ENCODE measurements around the gene ELFN2.

ELFN2 gene

DNA sequence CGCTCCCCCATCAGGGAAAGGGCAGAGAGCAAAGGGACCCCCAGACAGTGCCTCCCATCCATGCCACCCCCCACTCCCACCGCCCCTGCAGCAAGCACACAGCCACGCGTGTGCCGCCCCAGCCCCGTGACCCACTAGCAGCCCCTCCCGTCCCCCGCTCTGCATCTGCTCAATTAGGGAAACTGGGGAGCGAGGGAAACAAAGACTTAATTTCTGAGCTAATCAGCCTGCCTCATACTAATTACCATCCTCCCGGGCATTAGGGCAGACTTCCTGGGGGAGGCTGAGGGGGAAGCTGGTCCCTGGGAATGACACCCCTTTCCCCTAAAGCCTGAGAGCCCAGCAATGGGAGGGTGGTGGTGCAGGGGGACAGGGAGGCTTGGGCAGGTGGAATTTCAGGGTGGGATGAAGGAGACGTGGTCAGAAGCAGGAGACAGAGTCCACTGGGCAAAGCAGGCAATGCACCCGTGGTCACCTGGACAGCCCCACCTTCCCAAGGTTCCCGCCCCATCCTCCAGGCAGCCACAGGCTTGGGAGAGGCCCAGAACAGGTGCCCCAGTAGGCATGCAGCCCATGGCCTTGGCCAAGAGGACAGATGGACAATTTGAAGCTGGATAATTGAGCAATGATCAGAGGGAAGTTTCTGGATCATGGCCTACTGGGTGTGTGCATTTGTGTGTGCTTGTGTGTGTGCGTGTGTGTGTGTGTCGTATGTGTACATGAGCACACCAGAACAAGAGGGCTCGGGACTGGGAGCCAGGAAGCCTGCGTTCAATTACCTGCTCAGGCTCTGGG lies 20.6 kb downstream of the ELFN2 start:
- Histone ChIP-seq H3K9me3 (replicated peaks; ENCODE audit: insufficient read depth, low read length) (no peaks in the 10 kb centered on the region), H3K4me1 (ENCODE audit: low read length) (no peaks in the 10 kb centered on the region), H2AFZ (ENCODE audit: low read length) (no peak overlapping the region), H3K4me2 (ENCODE audit: low read depth, low read length) (no peak overlapping the region), H3K27ac (ENCODE audit: low read length) (no peak overlapping the region), H3K9ac (ENCODE audit: low read length) (no peak overlapping the region), H3K27me3 (replicated peaks; ENCODE audit: insufficient read depth, low read length) (peaks cover 98% of the 10 kb centered on the region), H3K9me2 (replicated peaks; ENCODE audit: insufficient read depth, low read length) (no peaks in the 10 kb centered on the region), H3F3A (ENCODE audit: insufficient read depth, low read length) (no peaks in the 10 kb centered on the region), H4K20me1 (ENCODE audit: insufficient read depth, low read length) (no peaks in the 10 kb centered on the region), H3K79me2 (ENCODE audit: low read length) (no peaks in the 10 kb centered on the region), H3K4me3 (ENCODE audit: low read length) (no peak overlapping the region), H3K36me3 (replicated peaks; ENCODE audit: insufficient read depth, low read length) (no peaks in the 10 kb centered on the region)
- TF ChIP-seq, protein P1, sequence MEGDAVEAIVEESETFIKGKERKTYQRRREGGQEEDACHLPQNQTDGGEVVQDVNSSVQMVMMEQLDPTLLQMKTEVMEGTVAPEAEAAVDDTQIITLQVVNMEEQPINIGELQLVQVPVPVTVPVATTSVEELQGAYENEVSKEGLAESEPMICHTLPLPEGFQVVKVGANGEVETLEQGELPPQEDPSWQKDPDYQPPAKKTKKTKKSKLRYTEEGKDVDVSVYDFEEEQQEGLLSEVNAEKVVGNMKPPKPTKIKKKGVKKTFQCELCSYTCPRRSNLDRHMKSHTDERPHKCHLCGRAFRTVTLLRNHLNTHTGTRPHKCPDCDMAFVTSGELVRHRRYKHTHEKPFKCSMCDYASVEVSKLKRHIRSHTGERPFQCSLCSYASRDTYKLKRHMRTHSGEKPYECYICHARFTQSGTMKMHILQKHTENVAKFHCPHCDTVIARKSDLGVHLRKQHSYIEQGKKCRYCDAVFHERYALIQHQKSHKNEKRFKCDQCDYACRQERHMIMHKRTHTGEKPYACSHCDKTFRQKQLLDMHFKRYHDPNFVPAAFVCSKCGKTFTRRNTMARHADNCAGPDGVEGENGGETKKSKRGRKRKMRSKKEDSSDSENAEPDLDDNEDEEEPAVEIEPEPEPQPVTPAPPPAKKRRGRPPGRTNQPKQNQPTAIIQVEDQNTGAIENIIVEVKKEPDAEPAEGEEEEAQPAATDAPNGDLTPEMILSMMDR (IDR thresholded peaks at IDR 0.05; ENCODE audit: low read length): no peak
- TF ChIP-seq EZH2phosphoT487 (IDR thresholded peaks at IDR 0.05; ENCODE audit: low read length) (no peak), EZH2 (optimal IDR thresholded peaks at IDR 0.05; ENCODE audit: low read depth, low read length) (no peak)
- DNase-seq: no peak

DNA sequence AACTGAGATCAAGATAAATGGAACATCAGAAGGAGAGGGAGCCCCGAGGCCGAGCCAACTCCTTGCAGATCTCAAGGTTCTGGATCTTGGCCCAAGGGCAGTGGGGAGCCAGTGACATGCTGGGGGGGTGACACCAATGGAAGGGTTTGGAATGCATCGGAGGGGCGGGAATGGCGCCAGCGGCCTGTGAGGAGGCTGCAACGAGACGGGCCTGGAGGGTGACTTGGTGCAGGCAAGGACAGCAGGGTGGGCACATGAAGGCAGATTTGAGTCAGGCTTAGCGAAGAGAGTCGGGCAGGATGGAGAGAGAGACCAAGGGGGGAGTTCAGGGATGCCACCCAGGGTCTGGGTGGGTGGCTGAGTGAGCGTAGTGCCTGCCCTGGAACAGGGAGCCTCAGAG lies 23.2 kb downstream of the ELFN2 start:
- Histone ChIP-seq H3K27ac (ENCODE audit: low read length) (no peak overlapping the region), H4K20me1 (ENCODE audit: insufficient read depth, low read length) (no peaks in the 10 kb centered on the region), H3K27me3 (replicated peaks; ENCODE audit: insufficient read depth, low read length) (peaks cover 87% of the 10 kb centered on the region), H3K79me2 (ENCODE audit: low read length) (no peaks in the 10 kb centered on the region), H3K4me3 (ENCODE audit: low read length) (no peak overlapping the region), H3K9ac (ENCODE audit: low read length) (no peak overlapping the region), H2AFZ (ENCODE audit: low read length) (no peak overlapping the region), H3K4me2 (ENCODE audit: low read depth, low read length) (no peak overlapping the region), H3F3A (ENCODE audit: insufficient read depth, low read length) (no peaks in the 10 kb centered on the region), H3K36me3 (replicated peaks; ENCODE audit: insufficient read depth, low read length) (no peaks in the 10 kb centered on the region), H3K9me2 (replicated peaks; ENCODE audit: insufficient read depth, low read length) (no peaks in the 10 kb centered on the region), H3K4me1 (ENCODE audit: low read length) (no peaks in the 10 kb centered on the region), H3K9me3 (replicated peaks; ENCODE audit: insufficient read depth, low read length) (no peaks in the 10 kb centered on the region)
- DNase-seq: no peak
- TF ChIP-seq EZH2phosphoT487 (IDR thresholded peaks at IDR 0.05; ENCODE audit: low read length): no peak
- no peak for TF ChIP-seq EZH2 (optimal IDR thresholded peaks at IDR 0.05; ENCODE audit: low read depth, low read length)
- TF ChIP-seq, protein P1 (IDR thresholded peaks at IDR 0.05; ENCODE audit: low read length): no peak

DNA sequence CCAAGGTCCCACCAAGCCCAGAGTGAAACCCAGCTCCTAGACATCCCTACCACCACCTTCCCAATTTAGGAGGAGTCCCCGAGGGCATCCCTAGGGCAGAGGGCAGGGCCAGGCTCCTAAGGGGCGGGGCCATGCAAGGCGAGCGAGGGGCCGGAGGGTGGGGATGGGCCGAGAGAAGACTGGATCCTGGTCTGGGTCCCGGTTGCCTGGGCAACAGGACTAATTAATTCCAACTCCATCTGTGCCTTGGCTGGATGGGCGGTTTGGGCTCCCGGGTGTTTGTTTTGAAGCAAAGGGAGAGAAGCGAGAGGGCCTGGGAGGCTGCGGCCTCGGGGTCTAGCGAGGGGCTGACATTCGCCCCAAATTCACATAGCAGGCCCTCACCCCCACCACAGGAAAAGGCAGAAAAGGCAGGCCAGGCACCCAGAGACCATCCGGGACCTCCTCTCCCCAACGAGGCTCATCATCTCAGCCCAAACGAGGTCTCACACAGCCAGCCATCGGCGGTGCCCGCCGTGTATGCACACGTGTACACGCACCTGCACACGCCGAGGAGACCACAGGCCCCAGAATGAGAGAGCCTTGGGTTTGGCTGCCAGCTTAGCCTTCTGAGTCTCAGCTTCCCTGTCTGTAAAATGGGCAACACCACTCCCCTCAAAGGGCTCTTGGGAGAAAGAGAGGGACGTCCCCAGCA lies 23.9 kb downstream of the ELFN2 start:
- Histone ChIP-seq H3K36me3 (replicated peaks; ENCODE audit: insufficient read depth, low read length) (no peaks in the 10 kb centered on the region), H2AFZ (ENCODE audit: low read length) (no peak overlapping the region), H3K79me2 (ENCODE audit: low read length) (no peaks in the 10 kb centered on the region), H3K27me3 (replicated peaks; ENCODE audit: insufficient read depth, low read length) (peaks cover 87% of the 10 kb centered on the region), H3K4me1 (ENCODE audit: low read length) (no peaks in the 10 kb centered on the region), H3K4me2 (ENCODE audit: low read depth, low read length) (no peak overlapping the region), H3K9ac (ENCODE audit: low read length) (no peak overlapping the region), H3K9me3 (replicated peaks; ENCODE audit: insufficient read depth, low read length) (no peaks in the 10 kb centered on the region), H3K27ac (ENCODE audit: low read length) (no peak overlapping the region), H4K20me1 (ENCODE audit: insufficient read depth, low read length) (no peaks in the 10 kb centered on the region), H3K9me2 (replicated peaks; ENCODE audit: insufficient read depth, low read length) (no peaks in the 10 kb centered on the region), H3K4me3 (ENCODE audit: low read length) (no peak overlapping the region), H3F3A (ENCODE audit: insufficient read depth, low read length) (no peaks in the 10 kb centered on the region)
- no peak for TF ChIP-seq EZH2 (optimal IDR thresholded peaks at IDR 0.05; ENCODE audit: low read depth, low read length)
- TF ChIP-seq, protein P1 (IDR thresholded peaks at IDR 0.05; ENCODE audit: low read length): no peak
- no peak for TF ChIP-seq EZH2phosphoT487 (IDR thresholded peaks at IDR 0.05; ENCODE audit: low read length)
- no peak for DNase-seq

Measured in MM.1S (cell line).